K562 (cell line): Measurements from ENCODE around the gene HLA-DMB. TPM values are rescaled to one million over a fixed set of nuclear protein-coding genes. Genes with fewer than 3 reads are reported as not detected.

Experiments
- CXXC5 ChIP-seq: fragments of 250-450 bp; sonication (Bioruptor Pico); IDR thresholded peaks from 2 replicates; pipeline ENCODE4 v1.8.0; 2022; ENCODE audit warnings: inconsistent platforms, mild to moderate bottlenecking, moderate library complexity
- HLTF ChIP-seq: fragments of 450-650 bp; IDR thresholded peaks from 2 replicates; pipeline ENCODE4 v1.6.1; 2016
- NRF1 ChIP-seq, 2 experiments: fragments of 450-650 bp; IDR thresholded peaks in 1 of 2; conservative IDR thresholded peaks in 1 of 2; 2 replicates each; pipeline ENCODE4 v1.6.1; 2014; ENCODE audit warnings: mild to moderate bottlenecking in 2 of 2
- PRPF4 ChIP-seq: fragments of 200-400 bp; formaldehyde crosslinking; IDR thresholded peaks from one replicate; pipeline ENCODE4 v1.6.1; 2017; ENCODE audit warnings: low read length, low read depth, mild to moderate bottlenecking; ENCODE audit not compliant: insufficient read depth, poor library complexity, severe bottlenecking
- SMC3 ChIP-seq: conservative IDR thresholded peaks from 2 replicates; pipeline ENCODE4 v1.6.1; 2011; ENCODE audit warnings: low read depth, low read length, improper control_type of control experiment; ENCODE audit not compliant: insufficient read depth
- SP2 ChIP-seq: IDR thresholded peaks from 2 replicates; pipeline ENCODE4 v1.6.1; 2011; ENCODE audit warnings: mild to moderate bottlenecking, low read depth, low read length, moderate library complexity; ENCODE audit not compliant: poor library complexity, severe bottlenecking; ENCODE audit errors: extremely low read depth
- SRSF1 ChIP-seq: fragments of 200-400 bp; formaldehyde crosslinking; IDR thresholded peaks from 2 replicates; pipeline ENCODE4 v1.6.1; 2017; ENCODE audit warnings: mild to moderate bottlenecking, low read depth, low read length, moderate library complexity
- THRAP3 ChIP-seq: fragments of 450-650 bp; IDR thresholded peaks from 2 replicates; pipeline ENCODE4 v1.6.1; 2016; ENCODE audit warnings: mild to moderate bottlenecking, inconsistent platforms, borderline replicate concordance
- ZNF12 ChIP-seq: sonication (generic); formaldehyde crosslinking; IDR thresholded peaks from 2 replicates; pipeline ENCODE4 v1.4.0; 2020; ENCODE audit warnings: mild to moderate bottlenecking, missing genetic modification reagents
- polyA plus RNA-seq, 8 experiments: library from polyadenylated mRNA; depleted of rRNA in 4 of 8; stranded (reverse) in 5 of 8; unstranded in 3 of 8; fragments of >200 nt; fragmentation: Nextera tagmentation in 2 of 8; fragmentation: Illumina TruSeq in 1 of 8; extraction: Ambion mirVana in 2 of 8; extraction: Trizol in 1 of 8; gene quantifications; 2 replicates each; pipeline versions ENCODE4 v1.2.1 to v1.2.3, GENCODE V29; 2011 to 2014; ENCODE audit warnings: inconsistent platforms in 1 of 8, missing spikeins in 1 of 8
- total RNA-seq, 7 experiments: library from RNA; depleted of rRNA in 6 of 7; stranded (reverse); fragments of >200 nt in 6 of 7; fragmentation: Illumina TruSeq in 2 of 7; extraction: Trizol in 2 of 7; gene quantifications; 2 replicates each; pipeline versions ENCODE4 v1.2.1 to v1.2.3, GENCODE V29; 2011 to 2021; ENCODE audit warnings: low replicate concordance in 1 of 7
- TF ChIP-seq, protein P1 (sequence below): fragments of 200-600 bp; sonication (generic); IDR thresholded peaks from one replicate; pipeline ENCODE4 v1.6.1; 2012; ENCODE audit warnings: mild to moderate bottlenecking, low read depth, low read length, inconsistent platforms
- TF ChIP-seq, protein P2 (sequence below), 2 experiments: fragments of 450-650 bp in 1 of 2; sonication (generic) in 1 of 2; formaldehyde crosslinking; conservative IDR thresholded peaks; 2 replicates each; pipeline versions ENCODE4 v1.4.0 to v1.8.1; 2020 to 2022; ENCODE audit warnings: mild to moderate bottlenecking in 1 of 2, missing genetic modification reagents in 1 of 2
- TF ChIP-seq, protein P3 (sequence below): sonication (generic); formaldehyde crosslinking; IDR thresholded peaks from 2 replicates; pipeline ENCODE4 v1.9.0; 2022; ENCODE audit warnings: mild to moderate bottlenecking, missing genetic modification reagents

HLA-DMB gene
- total and polyA plus RNA-seq, 9 of the 15 experiments (the other 6 are each of a cell fraction or from before 2014, with no cell fraction given), result 0.38 TPM; not detected in 8

DNA sequence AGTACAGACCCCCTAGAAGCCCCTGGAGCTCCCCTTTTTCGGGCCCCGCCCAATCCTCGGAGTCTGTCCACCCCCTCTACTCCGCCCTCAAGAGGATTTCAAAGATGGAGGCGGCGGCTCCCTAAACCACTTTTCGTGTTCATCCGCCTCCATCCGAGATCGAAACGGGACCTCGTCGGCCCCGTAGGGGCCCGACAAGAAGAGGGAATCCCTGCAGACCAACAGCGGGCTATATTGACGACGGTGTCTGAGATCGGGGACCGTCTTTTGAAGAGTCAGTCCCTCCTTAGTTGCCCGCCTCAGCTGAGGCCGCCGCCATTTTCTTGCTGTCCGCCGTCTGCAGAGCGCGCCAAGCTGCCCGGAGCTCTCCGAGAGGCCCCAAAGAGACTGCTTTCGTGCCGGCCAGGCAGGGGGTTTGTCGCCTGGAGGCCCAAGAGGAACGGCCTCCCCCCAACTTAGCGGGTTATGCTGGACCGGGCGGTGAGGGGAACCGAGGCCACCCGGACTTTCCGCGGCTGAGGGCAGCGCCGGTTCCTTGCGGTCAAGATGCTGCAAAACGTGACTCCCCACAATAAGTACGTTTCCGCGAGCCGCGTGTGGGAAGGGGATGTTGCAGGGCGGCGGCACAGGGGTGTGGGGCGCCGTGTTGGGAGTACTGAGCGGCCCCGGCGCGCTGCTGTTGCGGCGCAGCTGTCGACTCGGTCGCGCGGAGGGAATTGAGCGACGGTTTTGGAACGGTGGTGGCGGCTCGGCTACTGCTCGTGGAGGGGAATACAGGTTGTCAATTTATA, 31.7 kb upstream of the HLA-DMB start (continued):
- TF ChIP-seq, protein P1, sequence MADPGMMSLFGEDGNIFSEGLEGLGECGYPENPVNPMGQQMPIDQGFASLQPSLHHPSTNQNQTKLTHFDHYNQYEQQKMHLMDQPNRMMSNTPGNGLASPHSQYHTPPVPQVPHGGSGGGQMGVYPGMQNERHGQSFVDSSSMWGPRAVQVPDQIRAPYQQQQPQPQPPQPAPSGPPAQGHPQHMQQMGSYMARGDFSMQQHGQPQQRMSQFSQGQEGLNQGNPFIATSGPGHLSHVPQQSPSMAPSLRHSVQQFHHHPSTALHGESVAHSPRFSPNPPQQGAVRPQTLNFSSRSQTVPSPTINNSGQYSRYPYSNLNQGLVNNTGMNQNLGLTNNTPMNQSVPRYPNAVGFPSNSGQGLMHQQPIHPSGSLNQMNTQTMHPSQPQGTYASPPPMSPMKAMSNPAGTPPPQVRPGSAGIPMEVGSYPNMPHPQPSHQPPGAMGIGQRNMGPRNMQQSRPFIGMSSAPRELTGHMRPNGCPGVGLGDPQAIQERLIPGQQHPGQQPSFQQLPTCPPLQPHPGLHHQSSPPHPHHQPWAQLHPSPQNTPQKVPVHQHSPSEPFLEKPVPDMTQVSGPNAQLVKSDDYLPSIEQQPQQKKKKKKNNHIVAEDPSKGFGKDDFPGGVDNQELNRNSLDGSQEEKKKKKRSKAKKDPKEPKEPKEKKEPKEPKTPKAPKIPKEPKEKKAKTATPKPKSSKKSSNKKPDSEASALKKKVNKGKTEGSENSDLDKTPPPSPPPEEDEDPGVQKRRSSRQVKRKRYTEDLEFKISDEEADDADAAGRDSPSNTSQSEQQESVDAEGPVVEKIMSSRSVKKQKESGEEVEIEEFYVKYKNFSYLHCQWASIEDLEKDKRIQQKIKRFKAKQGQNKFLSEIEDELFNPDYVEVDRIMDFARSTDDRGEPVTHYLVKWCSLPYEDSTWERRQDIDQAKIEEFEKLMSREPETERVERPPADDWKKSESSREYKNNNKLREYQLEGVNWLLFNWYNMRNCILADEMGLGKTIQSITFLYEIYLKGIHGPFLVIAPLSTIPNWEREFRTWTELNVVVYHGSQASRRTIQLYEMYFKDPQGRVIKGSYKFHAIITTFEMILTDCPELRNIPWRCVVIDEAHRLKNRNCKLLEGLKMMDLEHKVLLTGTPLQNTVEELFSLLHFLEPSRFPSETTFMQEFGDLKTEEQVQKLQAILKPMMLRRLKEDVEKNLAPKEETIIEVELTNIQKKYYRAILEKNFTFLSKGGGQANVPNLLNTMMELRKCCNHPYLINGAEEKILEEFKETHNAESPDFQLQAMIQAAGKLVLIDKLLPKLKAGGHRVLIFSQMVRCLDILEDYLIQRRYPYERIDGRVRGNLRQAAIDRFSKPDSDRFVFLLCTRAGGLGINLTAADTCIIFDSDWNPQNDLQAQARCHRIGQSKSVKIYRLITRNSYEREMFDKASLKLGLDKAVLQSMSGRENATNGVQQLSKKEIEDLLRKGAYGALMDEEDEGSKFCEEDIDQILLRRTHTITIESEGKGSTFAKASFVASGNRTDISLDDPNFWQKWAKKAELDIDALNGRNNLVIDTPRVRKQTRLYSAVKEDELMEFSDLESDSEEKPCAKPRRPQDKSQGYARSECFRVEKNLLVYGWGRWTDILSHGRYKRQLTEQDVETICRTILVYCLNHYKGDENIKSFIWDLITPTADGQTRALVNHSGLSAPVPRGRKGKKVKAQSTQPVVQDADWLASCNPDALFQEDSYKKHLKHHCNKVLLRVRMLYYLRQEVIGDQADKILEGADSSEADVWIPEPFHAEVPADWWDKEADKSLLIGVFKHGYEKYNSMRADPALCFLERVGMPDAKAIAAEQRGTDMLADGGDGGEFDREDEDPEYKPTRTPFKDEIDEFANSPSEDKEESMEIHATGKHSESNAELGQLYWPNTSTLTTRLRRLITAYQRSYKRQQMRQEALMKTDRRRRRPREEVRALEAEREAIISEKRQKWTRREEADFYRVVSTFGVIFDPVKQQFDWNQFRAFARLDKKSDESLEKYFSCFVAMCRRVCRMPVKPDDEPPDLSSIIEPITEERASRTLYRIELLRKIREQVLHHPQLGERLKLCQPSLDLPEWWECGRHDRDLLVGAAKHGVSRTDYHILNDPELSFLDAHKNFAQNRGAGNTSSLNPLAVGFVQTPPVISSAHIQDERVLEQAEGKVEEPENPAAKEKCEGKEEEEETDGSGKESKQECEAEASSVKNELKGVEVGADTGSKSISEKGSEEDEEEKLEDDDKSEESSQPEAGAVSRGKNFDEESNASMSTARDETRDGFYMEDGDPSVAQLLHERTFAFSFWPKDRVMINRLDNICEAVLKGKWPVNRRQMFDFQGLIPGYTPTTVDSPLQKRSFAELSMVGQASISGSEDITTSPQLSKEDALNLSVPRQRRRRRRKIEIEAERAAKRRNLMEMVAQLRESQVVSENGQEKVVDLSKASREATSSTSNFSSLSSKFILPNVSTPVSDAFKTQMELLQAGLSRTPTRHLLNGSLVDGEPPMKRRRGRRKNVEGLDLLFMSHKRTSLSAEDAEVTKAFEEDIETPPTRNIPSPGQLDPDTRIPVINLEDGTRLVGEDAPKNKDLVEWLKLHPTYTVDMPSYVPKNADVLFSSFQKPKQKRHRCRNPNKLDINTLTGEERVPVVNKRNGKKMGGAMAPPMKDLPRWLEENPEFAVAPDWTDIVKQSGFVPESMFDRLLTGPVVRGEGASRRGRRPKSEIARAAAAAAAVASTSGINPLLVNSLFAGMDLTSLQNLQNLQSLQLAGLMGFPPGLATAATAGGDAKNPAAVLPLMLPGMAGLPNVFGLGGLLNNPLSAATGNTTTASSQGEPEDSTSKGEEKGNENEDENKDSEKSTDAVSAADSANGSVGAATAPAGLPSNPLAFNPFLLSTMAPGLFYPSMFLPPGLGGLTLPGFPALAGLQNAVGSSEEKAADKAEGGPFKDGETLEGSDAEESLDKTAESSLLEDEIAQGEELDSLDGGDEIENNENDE, result peak; percentile 15
- TF ChIP-seq PRPF4 (peak; percentile 31), NRF1 (conservative IDR thresholded peaks at IDR 0.05 in 1 of 2, IDR thresholded peaks at IDR 0.05 in 1 of 2) (peak in 1 of 2 experiments; percentile 32; a peak in 1 of 4 replicates), HLTF (peak; percentile 43; the same call in 1 of the 2 replicates), CXXC5 (no peak), SP2 (no peak), SRSF1 (0 out of 2 replicates have a peak, but pooled peaks have one; percentile 22), THRAP3 (peak; percentile 97), ZNF12 (peak; percentile 18; the same call in 1 of the 2 replicates), SMC3 (0 out of 2 replicates have a peak, but pooled peaks have one; percentile 3)
- TF ChIP-seq, protein P2, sequence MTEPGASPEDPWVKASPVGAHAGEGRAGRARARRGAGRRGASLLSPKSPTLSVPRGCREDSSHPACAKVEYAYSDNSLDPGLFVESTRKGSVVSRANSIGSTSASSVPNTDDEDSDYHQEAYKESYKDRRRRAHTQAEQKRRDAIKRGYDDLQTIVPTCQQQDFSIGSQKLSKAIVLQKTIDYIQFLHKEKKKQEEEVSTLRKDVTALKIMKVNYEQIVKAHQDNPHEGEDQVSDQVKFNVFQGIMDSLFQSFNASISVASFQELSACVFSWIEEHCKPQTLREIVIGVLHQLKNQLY (CRISPR knock-in tag; conservative IDR thresholded peaks at IDR 0.05), result peak in 1 of 2 experiments; percentile 71; a peak in 1 of 4 replicates
- TF ChIP-seq, protein P3, sequence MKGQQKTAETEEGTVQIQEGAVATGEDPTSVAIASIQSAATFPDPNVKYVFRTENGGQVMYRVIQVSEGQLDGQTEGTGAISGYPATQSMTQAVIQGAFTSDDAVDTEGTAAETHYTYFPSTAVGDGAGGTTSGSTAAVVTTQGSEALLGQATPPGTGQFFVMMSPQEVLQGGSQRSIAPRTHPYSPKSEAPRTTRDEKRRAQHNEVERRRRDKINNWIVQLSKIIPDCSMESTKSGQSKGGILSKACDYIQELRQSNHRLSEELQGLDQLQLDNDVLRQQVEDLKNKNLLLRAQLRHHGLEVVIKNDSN (CRISPR knock-in tag), result peak; percentile 13
